Left renal pelvis (tissue), 4 donors: ENCODE measurements around the gene EPHB6. TPM values are rescaled to one million over a fixed set of nuclear protein-coding genes. Genes with fewer than 3 reads are reported as not detected.

Experiments used
- DNase-seq, 4 donors: peaks; one replicate each; pipeline ENCODE4 v3.0.0-alpha.2; 2013; ENCODE audit warnings: low read depth in 4 of 4, low spot score in 3 of 4
- polyA plus RNA-seq, 4 donors: library from polyadenylated mRNA; unstranded; fragments of 120-200 nt; gene quantifications; one replicate each; pipeline ENCODE4 v1.2.1, GENCODE V29; 2013; ENCODE audit not compliant: insufficient read length in 4 of 4

The EPHB6 gene
- polyA plus RNA-seq, 4 donors: 18.9 to 29.6 (median 20.7) TPM

DNA sequence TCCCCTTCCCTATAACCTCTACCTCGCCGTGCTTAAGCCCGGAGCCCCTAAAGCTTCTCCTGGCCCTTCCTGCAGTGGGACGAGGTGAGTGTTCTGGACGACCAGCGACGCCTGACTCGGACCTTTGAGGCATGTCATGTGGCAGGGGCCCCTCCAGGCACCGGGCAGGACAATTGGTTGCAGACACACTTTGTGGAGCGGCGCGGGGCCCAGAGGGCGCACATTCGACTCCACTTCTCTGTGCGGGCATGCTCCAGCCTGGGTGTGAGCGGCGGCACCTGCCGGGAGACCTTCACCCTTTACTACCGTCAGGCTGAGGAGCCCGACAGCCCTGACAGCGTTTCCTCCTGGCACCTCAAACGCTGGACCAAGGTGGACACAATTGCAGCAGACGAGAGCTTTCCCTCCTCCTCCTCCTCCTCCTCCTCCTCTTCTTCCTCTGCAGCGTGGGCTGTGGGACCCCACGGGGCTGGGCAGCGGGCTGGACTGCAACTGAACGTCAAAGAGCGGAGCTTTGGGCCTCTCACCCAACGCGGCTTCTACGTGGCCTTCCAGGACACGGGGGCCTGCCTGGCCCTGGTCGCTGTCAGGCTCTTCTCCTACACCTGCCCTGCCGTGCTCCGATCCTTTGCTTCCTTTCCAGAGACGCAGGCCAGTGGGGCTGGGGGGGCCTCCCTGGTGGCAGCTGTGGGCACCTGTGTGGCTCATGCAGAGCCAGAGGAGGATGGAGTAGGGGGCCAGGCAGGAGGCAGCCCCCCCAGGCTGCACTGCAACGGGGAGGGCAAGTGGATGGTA, 9.2 kb downstream of the EPHB6 start:
- DNase-seq: no peak

DNA sequence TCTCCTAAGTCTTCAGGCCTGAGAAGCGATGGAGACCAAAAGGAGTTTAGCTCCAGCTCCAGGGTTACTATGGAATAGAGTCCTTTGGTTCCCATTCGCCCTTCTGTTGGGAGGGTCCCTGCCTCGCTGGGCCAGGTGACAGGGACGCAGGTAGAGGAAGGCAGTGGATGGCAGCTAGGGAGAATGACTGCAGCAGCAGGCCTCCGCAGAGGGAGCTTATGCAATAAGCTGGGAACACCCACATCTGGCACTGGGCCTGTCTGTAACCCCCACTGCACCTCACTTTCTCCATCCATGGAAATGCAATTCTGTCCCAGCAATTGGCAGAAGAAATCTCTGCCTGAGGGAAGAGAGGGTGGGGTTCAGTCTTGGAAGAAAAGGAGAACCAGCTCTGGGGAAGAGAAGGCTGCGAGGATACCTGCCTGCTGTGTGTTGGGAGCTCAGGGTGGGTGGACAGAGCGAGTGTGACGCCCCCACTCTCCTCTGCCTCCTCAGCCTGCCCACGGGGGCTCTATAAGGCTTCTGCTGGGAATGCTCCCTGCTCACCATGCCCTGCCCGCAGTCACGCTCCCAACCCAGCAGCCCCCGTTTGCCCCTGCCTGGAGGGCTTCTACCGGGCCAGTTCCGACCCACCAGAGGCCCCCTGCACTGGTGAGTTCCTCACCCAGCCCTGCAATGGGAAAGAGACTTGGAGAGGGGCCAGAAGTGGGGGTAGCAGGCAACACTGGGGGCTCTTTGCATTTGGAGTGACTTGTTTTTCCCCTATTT, 10.3 kb downstream of the EPHB6 start:
- no peak for DNase-seq

DNA sequence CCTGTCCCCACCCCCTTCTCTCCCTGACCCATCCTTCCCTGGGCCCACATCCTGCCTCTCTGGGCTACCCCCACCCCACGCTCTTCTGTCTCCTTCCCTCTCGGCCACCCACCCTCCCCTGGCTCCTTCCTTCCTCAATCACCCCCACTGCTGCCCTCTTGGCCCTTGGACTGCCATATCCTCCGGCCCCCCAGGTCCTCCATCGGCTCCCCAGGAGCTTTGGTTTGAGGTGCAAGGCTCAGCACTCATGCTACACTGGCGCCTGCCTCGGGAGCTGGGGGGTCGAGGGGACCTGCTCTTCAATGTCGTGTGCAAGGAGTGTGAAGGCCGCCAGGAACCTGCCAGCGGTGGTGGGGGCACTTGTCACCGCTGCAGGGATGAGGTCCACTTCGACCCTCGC, 10.9 kb downstream of the EPHB6 start:
- DNase-seq: no peak

DNA sequence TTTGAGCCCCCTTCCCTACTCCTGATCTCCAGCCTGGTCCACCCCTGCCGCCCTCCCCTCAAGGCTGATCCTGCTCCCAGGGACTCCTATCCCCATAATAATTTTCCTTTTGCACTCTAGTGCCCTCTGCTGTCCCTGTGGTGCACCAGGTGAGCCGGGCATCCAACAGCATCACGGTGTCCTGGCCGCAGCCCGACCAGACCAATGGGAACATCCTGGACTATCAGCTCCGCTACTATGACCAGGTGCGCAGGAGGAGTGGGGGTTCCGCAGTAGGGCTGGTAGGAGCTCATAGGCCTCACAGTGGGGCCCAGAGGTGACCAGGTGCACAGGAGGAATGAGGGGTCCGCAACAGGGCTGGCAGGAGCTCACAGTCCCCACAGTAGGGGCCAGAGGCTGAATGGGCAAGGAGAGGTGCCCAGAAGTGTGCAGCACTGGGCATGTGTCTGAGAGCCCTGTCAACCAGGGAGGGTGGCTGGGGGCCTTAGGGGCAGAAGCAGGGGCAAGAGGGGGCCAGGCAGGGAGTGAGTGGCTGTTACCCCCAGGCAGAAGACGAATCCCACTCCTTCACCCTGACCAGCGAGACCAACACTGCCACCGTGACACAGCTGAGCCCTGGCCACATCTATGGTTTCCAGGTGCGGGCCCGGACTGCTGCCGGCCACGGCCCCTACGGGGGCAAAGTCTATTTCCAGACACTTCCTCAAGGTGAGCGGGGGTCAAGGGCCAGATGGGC, 11.7 kb downstream of the EPHB6 start:
- no peak for DNase-seq

DNA sequence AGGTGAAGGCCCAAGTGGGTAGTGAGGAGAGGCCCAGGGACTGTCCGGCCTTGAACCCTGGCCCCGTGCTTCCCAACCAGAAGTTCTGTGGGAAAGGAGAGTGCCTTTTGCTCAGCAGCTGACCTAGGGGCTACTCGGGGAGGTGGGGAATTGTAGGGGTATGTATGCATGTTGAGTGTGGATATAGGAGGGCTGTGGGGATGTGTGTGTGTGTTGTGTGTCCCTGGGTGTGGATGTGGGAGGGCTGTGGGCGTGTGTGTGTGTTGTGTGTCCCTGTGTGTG, 12.2 kb downstream of the EPHB6 start:
- DNase-seq: no peak

DNA sequence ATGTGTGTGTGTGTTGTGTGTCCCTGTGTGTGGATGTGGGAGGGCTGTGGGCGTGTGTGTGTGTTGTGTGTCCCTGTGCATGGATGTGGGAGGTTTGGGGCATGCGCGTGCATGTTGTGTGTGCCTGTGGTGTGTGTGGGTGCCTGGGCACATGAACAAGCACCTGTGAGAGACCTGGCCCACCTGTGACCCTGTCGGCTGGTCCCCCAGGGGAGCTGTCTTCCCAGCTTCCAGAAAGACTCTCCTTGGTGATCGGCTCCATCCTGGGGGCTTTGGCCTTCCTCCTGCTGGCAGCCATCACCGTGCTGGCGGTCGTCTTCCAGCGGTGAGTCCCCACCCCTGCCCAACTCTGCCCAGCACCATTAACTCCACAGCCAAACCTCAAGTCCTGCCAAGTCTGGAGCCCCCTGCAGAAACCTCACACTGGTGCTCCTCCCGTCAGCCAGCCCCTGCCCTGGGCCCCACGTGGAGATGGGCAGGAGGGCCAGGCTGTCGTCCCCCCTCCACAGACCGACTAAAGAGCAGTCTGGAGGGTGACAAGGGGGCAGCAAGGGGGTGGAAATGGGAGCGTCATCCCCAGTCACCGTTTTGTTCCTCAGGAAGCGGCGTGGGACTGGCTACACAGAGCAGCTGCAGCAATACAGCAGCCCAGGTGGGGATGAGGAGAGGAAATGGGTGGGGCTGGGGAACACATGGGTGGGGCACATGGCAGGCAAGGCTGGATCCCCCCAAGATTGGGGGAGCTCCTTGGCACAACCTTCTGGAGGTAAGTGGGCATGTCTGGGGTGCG, 12.7 kb downstream of the EPHB6 start:
- no peak for DNase-seq

DNA sequence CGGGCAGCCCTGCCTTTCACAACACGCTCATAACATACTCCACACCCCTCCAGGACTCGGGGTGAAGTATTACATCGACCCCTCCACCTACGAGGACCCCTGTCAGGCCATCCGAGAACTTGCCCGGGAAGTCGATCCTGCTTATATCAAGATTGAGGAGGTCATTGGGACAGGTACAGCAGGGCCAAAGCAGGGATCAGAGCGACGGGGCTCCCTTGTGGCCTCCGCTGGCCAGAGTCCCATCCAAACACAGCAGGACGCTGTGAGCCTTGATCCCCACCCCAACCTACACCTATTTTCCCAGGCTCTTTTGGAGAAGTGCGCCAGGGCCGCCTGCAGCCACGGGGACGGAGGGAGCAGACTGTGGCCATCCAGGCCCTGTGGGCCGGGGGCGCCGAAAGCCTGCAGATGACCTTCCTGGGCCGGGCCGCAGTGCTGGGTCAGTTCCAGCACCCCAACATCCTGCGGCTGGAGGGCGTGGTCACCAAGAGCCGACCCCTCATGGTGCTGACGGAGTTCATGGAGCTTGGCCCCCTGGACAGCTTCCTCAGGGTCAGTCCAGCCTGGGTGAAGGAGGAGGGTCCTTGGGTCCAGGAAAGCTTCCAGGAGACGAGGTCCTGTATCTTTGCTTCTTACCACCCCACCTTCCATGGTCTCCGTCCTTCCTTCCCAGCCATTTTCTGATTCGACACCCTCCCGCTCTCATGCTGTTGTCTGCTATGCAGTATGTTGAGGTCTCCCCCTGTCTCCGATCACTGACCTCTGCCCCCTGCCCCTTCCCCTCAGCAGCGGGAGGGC, 13.5 kb downstream of the EPHB6 start:
- DNase-seq: no peak

DNA sequence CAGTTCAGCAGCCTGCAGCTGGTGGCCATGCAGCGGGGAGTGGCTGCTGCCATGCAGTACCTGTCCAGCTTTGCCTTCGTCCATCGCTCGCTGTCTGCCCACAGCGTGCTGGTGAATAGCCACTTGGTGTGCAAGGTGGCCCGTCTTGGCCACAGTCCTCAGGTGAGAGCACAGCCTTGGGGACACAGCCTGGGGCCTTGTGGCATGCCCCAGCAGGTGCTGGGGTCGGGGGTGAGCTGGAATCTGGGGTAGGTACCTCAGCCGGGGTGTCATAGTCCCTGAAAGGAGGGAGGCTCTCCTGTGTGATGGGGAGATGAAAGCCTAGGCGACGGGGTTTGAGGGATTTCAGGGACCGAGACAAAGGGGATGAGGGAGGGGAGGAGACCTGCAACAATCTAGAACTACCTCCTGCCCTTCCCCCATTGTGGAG, 14.1 kb downstream of the EPHB6 start:
- no peak for DNase-seq

DNA sequence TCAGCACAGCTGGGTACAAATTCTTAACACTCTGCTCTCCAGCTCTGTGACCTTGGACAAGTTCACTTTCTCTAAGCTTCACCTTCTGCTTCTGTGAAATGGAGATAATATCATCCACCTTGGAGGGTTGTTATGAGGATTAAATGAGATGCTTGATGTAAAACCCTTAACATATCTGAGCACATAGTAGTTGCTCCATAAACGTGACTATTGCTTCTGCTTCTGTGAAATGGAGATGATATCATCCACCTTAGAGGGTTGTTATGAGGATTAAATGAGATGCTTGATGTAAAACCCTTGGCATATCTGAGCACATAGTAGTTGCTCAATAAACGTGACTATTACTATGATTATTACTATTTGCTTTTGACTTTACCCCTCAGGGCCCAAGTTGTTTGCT, 14.6 kb downstream of the EPHB6 start:
- DNase-seq: no peak

DNA sequence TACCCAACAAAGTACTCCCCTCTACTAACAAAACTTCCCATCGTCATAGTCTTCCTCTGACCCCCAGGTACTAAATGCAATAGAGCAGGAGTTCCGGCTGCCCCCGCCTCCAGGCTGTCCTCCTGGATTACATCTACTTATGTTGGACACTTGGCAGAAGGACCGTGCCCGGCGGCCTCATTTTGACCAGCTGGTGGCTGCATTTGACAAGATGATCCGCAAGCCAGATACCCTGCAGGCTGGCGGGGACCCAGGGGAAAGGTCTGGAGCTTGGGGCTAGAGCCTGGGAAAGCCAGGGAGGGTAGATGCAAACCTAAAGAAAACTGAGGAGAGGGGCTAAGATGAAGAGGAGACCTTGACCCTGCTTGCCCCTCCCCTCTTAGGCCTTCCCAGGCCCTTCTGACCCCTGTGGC, 15.3 kb downstream of the EPHB6 start:
- DNase-seq: no peak

DNA sequence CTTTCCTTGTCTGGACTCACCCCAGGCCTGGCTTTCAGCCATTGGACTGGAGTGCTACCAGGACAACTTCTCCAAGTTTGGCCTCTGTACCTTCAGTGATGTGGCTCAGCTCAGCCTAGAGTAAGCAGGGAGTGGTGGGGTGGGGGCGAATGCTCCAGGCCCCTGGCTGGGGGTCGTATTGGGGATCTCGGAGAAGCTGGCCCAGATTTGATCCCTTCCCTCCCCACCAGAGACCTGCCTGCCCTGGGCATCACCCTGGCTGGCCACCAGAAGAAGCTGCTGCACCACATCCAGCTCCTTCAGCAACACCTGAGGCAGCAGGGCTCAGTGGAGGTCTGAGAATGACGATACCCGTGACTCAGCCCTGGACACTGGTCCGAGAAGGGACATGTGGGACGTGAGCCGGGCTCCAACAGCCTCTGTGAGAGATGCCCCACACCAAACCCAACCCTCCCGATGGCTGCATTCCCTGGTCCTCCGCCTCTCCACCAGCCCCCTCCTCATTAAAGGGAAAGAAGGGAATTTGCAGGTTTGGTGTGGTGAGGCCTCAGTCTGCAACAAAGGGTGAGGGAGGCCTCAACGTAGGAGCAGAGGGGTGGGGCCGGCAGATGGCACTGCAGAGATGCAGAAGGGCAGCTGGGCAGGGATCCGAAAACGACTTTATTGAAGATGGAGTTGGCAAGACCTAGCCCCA, 15.8 kb downstream of the EPHB6 start:
- no peak for DNase-seq

DNA sequence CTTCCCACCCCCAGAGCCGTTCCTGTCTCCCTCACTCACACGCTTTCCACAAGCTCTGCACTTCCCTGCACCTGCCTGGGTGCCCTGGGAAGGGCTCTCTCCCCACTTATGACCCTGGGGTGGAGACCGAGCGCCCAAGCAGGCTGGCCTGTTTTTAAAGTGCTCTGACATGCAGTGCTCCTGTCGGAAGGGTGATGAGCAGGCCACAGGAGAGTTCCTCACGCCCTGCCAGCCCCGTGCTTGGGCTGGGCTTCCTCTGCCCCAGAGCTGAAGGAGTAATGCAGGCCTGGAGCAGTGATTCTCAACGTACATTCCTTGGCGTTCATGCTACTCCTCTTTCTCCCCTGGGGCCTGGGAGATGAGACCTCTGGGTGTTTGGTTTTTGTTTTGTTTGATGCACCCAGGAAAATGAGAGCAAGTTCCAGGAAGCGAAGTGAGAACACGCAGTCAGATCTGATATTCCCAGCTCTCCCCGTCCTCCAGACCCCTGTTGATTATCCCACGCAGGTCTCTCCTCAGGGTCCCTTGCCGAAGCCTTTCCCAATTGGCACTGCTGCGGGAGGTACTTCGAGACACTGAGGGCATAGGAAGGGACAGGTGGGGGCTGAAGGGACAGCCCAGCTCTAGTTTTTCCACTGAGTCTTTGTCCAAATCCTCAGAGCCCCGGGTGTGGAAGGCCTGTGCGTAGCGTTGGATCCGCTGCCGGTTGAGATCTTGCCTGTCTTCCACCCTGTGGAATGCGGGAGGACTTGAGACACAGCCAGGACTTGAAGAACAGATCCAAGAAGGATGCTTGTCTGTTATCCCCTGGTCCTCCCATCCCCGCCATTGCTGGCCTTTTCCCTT, 16.6 kb downstream of the EPHB6 start:
- no peak for DNase-seq

DNA sequence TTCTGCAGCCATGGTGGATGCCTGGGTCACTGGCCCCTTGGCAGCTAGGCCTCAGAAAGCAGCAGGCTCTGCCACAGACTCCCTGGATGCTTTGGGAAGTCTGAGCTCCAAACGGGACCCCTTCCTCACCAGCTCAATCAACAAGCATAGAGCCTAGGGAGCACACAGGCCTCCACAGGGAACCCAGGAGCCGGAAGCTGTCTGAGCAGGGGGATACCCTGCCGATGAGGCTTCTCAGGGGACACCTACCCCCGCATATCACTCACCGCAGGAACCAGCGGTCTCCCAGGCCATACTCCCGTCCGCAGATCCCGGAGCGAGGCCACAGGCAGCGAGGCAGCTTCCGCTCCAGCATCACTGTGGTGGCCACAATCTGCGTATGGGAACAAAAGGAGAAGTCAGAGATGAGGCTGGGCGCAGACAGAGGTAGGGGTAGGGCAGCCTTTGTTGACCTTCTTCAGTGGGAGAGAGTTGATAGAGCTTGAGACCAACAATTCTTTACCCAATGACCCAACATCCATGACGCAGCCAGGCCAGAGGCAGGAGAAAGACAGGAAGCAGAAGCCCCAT, 17.3 kb downstream of the EPHB6 start:
- DNase-seq: no peak

DNA sequence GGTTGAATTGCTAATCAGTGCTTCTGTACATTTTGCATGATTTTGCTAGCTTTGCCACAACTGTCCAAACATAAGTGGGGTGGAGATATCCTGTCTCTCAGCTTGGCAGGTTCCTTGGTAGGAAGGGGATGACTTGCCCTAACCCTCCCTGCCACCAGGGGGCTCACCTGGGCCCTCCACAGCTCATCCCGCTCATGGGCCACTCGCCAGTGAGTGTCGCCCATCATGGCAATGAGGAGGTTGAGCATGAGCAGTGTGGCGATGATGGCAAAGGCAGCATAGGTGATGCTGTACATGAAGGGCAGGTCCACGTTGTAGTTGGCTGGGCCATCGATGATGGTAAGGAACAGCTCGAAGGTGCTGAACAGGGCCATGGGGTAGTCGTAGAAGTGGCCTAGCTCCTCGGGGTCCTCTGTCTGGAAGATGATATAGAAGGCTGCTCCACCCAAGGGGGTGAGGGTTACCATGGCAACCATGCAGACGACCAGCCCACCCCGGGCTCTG, 18.5 kb downstream of the EPHB6 start:
- DNase-seq: no peak

DNA sequence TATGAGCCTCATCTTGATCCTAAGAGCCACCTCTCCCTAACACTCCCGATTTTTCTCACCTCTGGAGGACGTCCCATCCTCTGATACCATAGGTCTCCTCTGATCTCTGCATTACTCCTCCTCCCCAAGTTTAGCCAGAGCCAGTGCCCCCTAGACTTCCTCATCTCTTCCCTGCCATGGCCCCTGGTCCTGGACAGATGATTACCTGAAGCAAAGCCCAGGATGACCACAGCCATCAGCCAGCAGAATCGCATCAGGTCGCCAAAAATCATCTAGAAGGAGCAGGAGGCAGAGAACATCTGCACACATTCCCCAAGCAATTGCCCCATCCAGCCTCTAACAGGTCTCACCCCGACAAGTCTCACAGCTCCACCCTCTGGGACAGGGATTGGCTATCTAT, 19.0 kb downstream of the EPHB6 start:
- no peak for DNase-seq

DNA sequence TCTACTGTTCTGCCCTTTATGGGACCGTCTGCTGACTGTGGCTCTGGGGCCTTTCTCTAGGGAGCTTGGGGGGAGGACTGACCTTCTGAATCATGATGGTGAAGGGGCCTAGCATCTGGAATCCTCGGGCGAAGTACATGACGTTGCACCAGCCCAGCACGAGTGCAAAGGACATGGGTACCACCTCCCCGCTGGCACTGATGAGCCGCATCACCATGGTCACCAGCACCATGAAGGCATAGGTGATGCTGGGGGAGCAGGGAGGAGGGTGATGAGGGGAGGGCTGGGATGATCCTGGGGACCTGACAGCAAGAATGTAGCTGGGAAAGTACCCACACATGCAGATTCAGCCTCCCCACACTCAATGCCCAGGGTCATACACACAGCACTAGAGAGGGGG, 19.5 kb downstream of the EPHB6 start:
- no peak for DNase-seq

DNA sequence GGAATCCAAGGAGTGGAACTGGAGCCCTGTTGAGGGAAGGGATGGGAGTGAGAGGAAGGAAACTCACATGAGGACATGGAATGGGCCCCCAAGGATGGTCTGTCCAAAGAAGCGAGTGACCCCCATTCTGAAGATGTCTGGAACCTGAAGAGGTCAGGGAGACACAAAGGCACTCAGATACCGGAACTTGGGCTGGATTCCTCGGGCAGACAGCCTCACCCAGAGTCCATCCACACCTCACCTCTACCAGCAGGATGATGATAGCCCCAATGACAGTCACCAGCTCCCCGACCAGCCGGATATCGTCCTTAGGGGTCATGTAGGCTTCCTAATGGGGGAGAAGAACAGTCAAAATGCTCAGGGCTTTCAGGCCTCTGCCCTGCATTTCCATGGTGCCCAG, 20.0 kb downstream of the EPHB6 start:
- no peak for DNase-seq

DNA sequence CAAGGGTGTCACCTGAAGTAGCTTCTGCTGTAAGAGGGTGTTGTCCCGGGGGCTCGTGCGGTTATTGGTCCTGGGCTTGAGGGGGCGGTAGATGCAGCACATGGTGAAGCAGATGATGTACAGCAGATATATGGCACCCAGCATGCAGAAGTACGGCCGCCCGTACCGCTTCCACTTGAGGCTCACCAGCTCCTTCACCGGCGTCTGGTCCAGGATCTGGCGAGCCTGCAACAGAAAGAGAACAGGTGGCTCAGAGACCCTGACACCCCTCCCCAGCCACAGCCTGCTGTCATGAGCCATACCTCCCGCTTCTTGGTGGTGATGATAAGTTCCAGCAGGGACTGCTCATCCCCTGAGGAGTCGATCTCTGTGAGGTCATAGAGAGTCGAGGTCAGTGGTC, 20.6 kb downstream of the EPHB6 start:
- DNase-seq: no peak
